ENCODE data around the gene CATSPERZ. TPM values are rescaled to one million over a fixed set of nuclear protein-coding genes. Genes with fewer than 3 reads are reported as not detected.

The CATSPERZ gene
- polyA plus RNA-seq, 3 donors = not detected

Other genes starting within 250 kb of the CATSPERZ start
- gene MACROD1, start 134.2 kb upstream of the CATSPERZ start, polyA plus RNA-seq (ENCODE audit: insufficient read length in 3 of 3) = 10 to 100 TPM; 15.2 to 18.9 (median 16.1) TPM
- gene STIP1, start 114.2 kb upstream of the CATSPERZ start, polyA plus RNA-seq (ENCODE audit: insufficient read length in 3 of 3) = 100 to 1,000 TPM; 165 to 203 (median 189) TPM
- 1 to 10 TPM; 4.7 to 7.5 (median 5.9) TPM for gene FERMT3, start 93.6 kb upstream of the CATSPERZ start, polyA plus RNA-seq (ENCODE audit: insufficient read length in 3 of 3)
- gene TRPT1, start 74.2 kb upstream of the CATSPERZ start, polyA plus RNA-seq (ENCODE audit: insufficient read length in 3 of 3) = 10 to 100 TPM; 50.9 to 53.4 (median 51.8) TPM
- 10 to 100 TPM; 27.9 to 34.4 (median 30.1) TPM for gene NUDT22, start 74.1 kb upstream of the CATSPERZ start, polyA plus RNA-seq (ENCODE audit: insufficient read length in 3 of 3)
- 10 to 100 TPM; 63.7 to 79.3 (median 69.9) TPM for gene DNAJC4, start 69.8 kb upstream of the CATSPERZ start, polyA plus RNA-seq (ENCODE audit: insufficient read length in 3 of 3)
- 100 to 1,000 TPM in 1 of 3 donors, 10 to 100 TPM in 2; 92.3 to 102 (median 92.6) TPM for gene VEGFB, start 65.8 kb upstream of the CATSPERZ start, polyA plus RNA-seq (ENCODE audit: insufficient read length in 3 of 3)
- gene FKBP2, start 59.3 kb upstream of the CATSPERZ start, polyA plus RNA-seq (ENCODE audit: insufficient read length in 3 of 3) = 100 to 1,000 TPM in 2 of 3 donors, 10 to 100 TPM in 1; 98.7 to 122 (median 101) TPM
- gene PPP1R14B, start 53.4 kb upstream of the CATSPERZ start, polyA plus RNA-seq (ENCODE audit: insufficient read length in 3 of 3) = 10 to 100 TPM; 66.6 to 98.3 (median 90.5) TPM
- gene PLCB3, start 48.8 kb upstream of the CATSPERZ start, polyA plus RNA-seq (ENCODE audit: insufficient read length in 3 of 3) = 10 to 100 TPM; 13.7 to 17.7 (median 15.8) TPM
- gene BAD, start 15.7 kb upstream of the CATSPERZ start, polyA plus RNA-seq (ENCODE audit: insufficient read length in 3 of 3) = 10 to 100 TPM; 51.8 to 67.3 (median 61.2) TPM
- gene GPR137, start 14.5 kb upstream of the CATSPERZ start, polyA plus RNA-seq (ENCODE audit: insufficient read length in 3 of 3) = 10 to 100 TPM; 44.0 to 46.2 (median 45.3) TPM
- gene KCNK4, start 9.1 kb upstream of the CATSPERZ start, polyA plus RNA-seq (ENCODE audit: insufficient read length in 3 of 3) = under 1 TPM in 1 of 3 donors, not detected in 2; 0.06 TPM
- 10 to 100 TPM; 27.9 to 34.5 (median 30.8) TPM for gene ESRRA, start 5.2 kb downstream of the CATSPERZ start, polyA plus RNA-seq (ENCODE audit: insufficient read length in 3 of 3)
- 100 to 1,000 TPM; 242 to 262 (median 252) TPM for gene TRMT112, start 17.2 kb downstream of the CATSPERZ start, polyA plus RNA-seq (ENCODE audit: insufficient read length in 3 of 3)
- 100 to 1,000 TPM; 205 to 244 (median 225) TPM for gene PRDX5, start 17.8 kb downstream of the CATSPERZ start, polyA plus RNA-seq (ENCODE audit: insufficient read length in 3 of 3)
- gene CCDC88B, start 39.8 kb downstream of the CATSPERZ start, polyA plus RNA-seq (ENCODE audit: insufficient read length in 3 of 3) = 1 to 10 TPM; 3.2 to 4.0 (median 3.4) TPM
- gene RPS6KA4, start 58.8 kb downstream of the CATSPERZ start, polyA plus RNA-seq (ENCODE audit: insufficient read length in 3 of 3) = 10 to 100 TPM; 13.2 to 15.7 (median 14.7) TPM